Chondrocyte (in vitro differentiated cells): ENCODE data around the gene CCDC179. TPM values are rescaled to one million over a fixed set of nuclear protein-coding genes. Genes with fewer than 3 reads are reported as not detected.
A peak's percentile ranks its signal among the peaks of the same experiment; 100 is the strongest.

ENCODE experiments used
- DNase-seq: peaks from one replicate; pipeline ENCODE4 v3.0.0; 2021; ENCODE audit warnings: mixed read lengths, low spot score
- H3K27ac Mint-ChIP-seq: one replicate; pipeline ENCODE4 v1.8.0; 2021; ENCODE audit warnings: mild to moderate bottlenecking, moderate library complexity, mixed read lengths; ENCODE audit not compliant: unreplicated experiment
- H3K27me3 Mint-ChIP-seq: 2 replicates; pipeline ENCODE4 v1.8.0; 2021; ENCODE audit warnings: low read depth, mixed read lengths
- H3K36me3 Mint-ChIP-seq: 2 replicates; pipeline ENCODE4 v1.8.0; 2021; ENCODE audit warnings: low read depth, mixed read lengths
- H3K4me1 Mint-ChIP-seq: 2 replicates; pipeline ENCODE4 v1.8.0; 2021; ENCODE audit warnings: low read depth, mild to moderate bottlenecking, mixed read lengths
- H3K4me3 Mint-ChIP-seq: one replicate; pipeline ENCODE4 v1.8.0; 2021; ENCODE audit warnings: mild to moderate bottlenecking, moderate library complexity, mixed read lengths; ENCODE audit not compliant: unreplicated experiment
- H3K9me3 Mint-ChIP-seq: 2 replicates; pipeline ENCODE4 v1.8.0; 2021; ENCODE audit warnings: low read depth, mixed read lengths
- CTCF ChIP-seq: fragments of 200-600 bp; sonication (generic); IDR thresholded peaks from 2 replicates; pipeline ENCODE4 v1.5.0; 2021; ENCODE audit warnings: antibody characterized with exemption, mild to moderate bottlenecking, moderate library complexity
- total RNA-seq: library from RNA; stranded (reverse); gene quantifications from 3 replicates; pipeline ENCODE4 v1.2.1, GENCODE V29; 2021

The CCDC179 gene
- total RNA-seq, 1 donor from 2014 or later: not detected

DNA sequence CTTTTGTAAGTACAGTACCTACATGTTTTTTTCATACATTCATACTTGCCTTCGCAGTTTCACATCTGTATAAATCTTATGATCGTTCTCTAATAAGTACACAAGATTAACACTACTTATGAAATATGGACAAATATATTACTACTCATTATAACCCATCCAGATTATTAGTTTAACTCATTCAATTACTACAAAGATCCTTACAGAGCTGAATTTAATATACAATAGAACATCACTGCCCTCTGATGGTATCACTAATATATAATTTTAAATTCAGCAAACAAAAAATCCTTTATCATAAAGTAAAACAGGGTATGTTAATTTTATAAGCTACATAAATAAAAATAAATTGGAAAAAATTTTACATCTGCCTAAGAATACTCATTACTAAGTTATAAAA lies 38.1 kb downstream of the CCDC179 start:
- Mint-ChIP-seq H3K27ac (no peak overlapping the region), H3K4me3 (no peak overlapping the region), H3K27me3 (no peaks in the 10 kb centered on the region), H3K4me1 (no peaks in the 10 kb centered on the region), H3K36me3 (peaks cover 2% of the 10 kb centered on the region), H3K9me3 (no peaks in the 10 kb centered on the region)
- peak; percentile 18 for TF ChIP-seq CTCF
- DNase-seq: no peak

DNA sequence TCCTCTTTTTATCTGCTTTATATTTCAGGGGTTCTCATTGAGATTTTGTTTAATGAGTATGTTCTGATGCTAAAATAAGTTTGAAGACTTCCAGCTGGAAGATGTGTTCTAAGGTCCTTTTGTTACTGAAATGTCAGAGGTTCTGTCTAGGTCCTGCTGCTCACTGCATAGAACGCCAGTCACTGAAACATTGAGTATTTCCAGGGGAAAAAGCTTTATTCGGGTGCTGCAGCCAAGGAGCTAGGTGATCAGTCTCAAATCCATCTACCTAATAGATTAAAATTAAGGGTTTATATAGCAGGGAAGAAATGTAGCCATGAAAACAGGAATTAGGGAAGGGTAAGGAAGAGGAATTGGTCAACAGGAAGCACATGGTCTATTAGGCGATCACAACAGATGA lies 50.4 kb downstream of the CCDC179 start:
- no peak for DNase-seq
- Mint-ChIP-seq H3K9me3 (peaks cover 4% of the 10 kb centered on the region), H3K4me3 (no peak overlapping the region), H3K27me3 (no peaks in the 10 kb centered on the region), H3K36me3 (no peaks in the 10 kb centered on the region), H3K27ac (no peak overlapping the region), H3K4me1 (no peaks in the 10 kb centered on the region)
- TF ChIP-seq CTCF: no peak

GRCh38 chr11:22808571-22809197 lies 51.6 kb downstream of the CCDC179 start:
- no peaks in the 10 kb centered on the region for H3K36me3 Mint-ChIP-seq
- DNase-seq: no peak

GRCh38 chr11:22807855-22808570 lies 52.3 kb downstream of the CCDC179 start:
- Mint-ChIP-seq H3K36me3 (no peaks in the 10 kb centered on the region), H3K27ac (no peak overlapping the region)
- no peak for TF ChIP-seq CTCF

More at GRCh38 chr11:22808571-22809197, 51.6 kb downstream of the CCDC179 start:
- Mint-ChIP-seq H3K4me3 (no peak overlapping the region), H3K4me1 (no peaks in the 10 kb centered on the region), H3K9me3 (peaks cover 4% of the 10 kb centered on the region), H3K27me3 (no peaks in the 10 kb centered on the region), H3K27ac (no peak overlapping the region)
- TF ChIP-seq CTCF: no peak

GRCh38 chr11:22807391-22807790 lies 52.9 kb downstream of the CCDC179 start:
- Mint-ChIP-seq H3K27me3 (no peaks in the 10 kb centered on the region), H3K4me3 (no peak overlapping the region), H3K4me1 (no peaks in the 10 kb centered on the region), H3K36me3 (no peaks in the 10 kb centered on the region), H3K27ac (no peak overlapping the region), H3K9me3 (peaks cover 4% of the 10 kb centered on the region)
- DNase-seq: no peak
- TF ChIP-seq CTCF: no peak

More at GRCh38 chr11:22807855-22808570, 52.3 kb downstream of the CCDC179 start:
- no peak overlapping the region for H3K4me3 Mint-ChIP-seq
- H3K27me3 Mint-ChIP-seq: no peaks in the 10 kb centered on the region
- no peaks in the 10 kb centered on the region for H3K4me1 Mint-ChIP-seq
- H3K9me3 Mint-ChIP-seq: peaks cover 4% of the 10 kb centered on the region
- no peak for DNase-seq
